ENCODE measurements around the gene CACUL1.

The CACUL1 gene

GRCh38 chr10:118778727-118779126, 24.0 kb upstream of the CACUL1 start:
- TF ChIP-seq, protein P1, sequence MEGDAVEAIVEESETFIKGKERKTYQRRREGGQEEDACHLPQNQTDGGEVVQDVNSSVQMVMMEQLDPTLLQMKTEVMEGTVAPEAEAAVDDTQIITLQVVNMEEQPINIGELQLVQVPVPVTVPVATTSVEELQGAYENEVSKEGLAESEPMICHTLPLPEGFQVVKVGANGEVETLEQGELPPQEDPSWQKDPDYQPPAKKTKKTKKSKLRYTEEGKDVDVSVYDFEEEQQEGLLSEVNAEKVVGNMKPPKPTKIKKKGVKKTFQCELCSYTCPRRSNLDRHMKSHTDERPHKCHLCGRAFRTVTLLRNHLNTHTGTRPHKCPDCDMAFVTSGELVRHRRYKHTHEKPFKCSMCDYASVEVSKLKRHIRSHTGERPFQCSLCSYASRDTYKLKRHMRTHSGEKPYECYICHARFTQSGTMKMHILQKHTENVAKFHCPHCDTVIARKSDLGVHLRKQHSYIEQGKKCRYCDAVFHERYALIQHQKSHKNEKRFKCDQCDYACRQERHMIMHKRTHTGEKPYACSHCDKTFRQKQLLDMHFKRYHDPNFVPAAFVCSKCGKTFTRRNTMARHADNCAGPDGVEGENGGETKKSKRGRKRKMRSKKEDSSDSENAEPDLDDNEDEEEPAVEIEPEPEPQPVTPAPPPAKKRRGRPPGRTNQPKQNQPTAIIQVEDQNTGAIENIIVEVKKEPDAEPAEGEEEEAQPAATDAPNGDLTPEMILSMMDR (IDR thresholded peaks at IDR 0.05; ENCODE audit: insufficient read depth, low read depth, low read length, missing control alignments), result no peak
- DNase-seq (ENCODE audit: low read depth), result no peak
- no peak overlapping the region for H3K4me3 ChIP-seq (ENCODE audit: low read depth, low read length)

- no peak overlapping the region for H3K4me3 ChIP-seq (ENCODE audit: low read depth, low read length)
- TF ChIP-seq, protein P1 (IDR thresholded peaks at IDR 0.05; ENCODE audit: insufficient read depth, low read depth, low read length, missing control alignments), result no peak
- no peak for DNase-seq (ENCODE audit: low read depth)
Observed at GRCh38 chr10:118776960-118777359, 22.2 kb upstream of the CACUL1 start.

DNA sequence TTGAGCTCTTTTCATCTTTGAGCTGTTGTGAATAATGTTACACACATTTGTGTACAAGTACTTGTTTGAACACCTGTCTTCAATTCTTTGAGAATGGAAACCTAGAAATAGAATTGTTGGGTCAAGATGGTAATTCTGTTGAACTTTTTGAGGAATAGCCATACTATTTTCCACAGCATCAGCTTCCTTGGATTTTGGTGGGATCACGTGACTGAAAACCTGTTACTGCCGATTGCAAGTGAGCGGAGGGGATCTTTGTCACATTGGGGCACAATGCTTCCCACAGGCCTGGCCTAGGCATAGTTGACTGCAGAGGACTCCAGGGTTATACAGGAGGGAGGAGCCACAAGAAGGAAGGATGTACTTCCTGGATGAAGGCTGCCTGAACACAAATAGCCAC, 21.3 kb upstream of the CACUL1 start:
- no peak for DNase-seq (ENCODE audit: low read depth)
- no peak overlapping the region for H3K4me3 ChIP-seq (ENCODE audit: low read depth, low read length)
- TF ChIP-seq, protein P1 (IDR thresholded peaks at IDR 0.05; ENCODE audit: insufficient read depth, low read depth, low read length, missing control alignments), result no peak

DNA sequence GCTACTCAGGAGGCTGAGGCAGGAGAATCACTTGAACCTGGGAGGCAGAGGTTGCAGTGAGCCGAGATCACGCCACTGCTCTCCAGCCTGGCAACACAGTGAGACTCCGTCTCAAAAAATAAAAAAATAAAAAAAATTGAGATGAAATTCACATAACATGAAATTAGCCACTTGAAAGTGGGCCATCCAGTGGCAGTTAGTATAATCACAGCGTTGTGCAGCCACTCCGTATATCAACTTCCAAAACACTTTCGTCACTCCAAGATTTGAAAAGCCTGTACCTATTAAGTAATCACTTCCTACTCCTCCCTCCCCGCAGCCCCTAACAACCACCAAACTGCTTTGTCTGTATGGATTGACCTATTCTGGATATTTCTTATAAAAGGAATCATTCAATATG, 20.7 kb upstream of the CACUL1 start:
- TF ChIP-seq, protein P1 (IDR thresholded peaks at IDR 0.05; ENCODE audit: insufficient read depth, low read depth, low read length, missing control alignments), result no peak
- DNase-seq (ENCODE audit: low read depth), result no peak
- H3K4me3 ChIP-seq (ENCODE audit: low read depth, low read length), result no peak overlapping the region

DNA sequence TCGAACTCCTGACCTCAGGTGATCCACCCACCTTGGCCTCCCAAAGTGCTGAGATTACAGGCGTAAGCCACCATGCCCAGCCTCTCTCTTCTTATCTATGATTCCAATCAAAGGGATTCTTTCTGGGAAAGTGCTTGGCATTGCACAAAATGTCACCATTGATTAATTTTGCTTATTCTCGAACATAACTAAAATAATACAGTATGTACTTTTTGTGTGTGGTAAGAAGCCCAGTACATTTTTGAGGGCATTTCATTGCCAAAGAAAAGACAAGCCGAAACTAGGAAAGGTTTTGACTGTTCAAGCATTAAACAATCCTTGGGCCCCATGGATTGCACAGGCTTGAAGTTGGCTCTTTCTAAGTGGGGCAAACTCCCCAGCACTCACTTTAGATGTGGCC, 18.3 kb upstream of the CACUL1 start:
- TF ChIP-seq, protein P1 (IDR thresholded peaks at IDR 0.05; ENCODE audit: insufficient read depth, low read depth, low read length, missing control alignments), result no peak
- H3K4me3 ChIP-seq (ENCODE audit: low read depth, low read length), result no peak overlapping the region
- no peak for DNase-seq (ENCODE audit: low read depth)

GRCh38 chr10:118771976-118772375, 17.2 kb upstream of the CACUL1 start:
- H3K4me3 ChIP-seq (ENCODE audit: low read depth, low read length), result no peak overlapping the region
- no peak for DNase-seq (ENCODE audit: low read depth)
- TF ChIP-seq, protein P1 (IDR thresholded peaks at IDR 0.05; ENCODE audit: insufficient read depth, low read depth, low read length, missing control alignments), result no peak

- no peak overlapping the region for H3K4me3 ChIP-seq (ENCODE audit: low read depth, low read length)
- no peak for DNase-seq (ENCODE audit: low read depth)
- TF ChIP-seq, protein P1 (IDR thresholded peaks at IDR 0.05; ENCODE audit: insufficient read depth, low read depth, low read length, missing control alignments), result no peak
Observed at GRCh38 chr10:118769898-118770600, 15.3 kb upstream of the CACUL1 start.
